MM.1S (cell line): Measurements from ENCODE around the gene ADAM10.

ENCODE experiments used
- EZH2 ChIP-seq: fragments of 300-600 bp; sonication (generic); optimal IDR thresholded peaks from 2 replicates; pipeline ENCODE3; 2017; ENCODE audit warnings: low read depth, mild to moderate bottlenecking, antibody characterized with exemption, low read length, mixed read lengths
- EZH2phosphoT487 ChIP-seq: fragments of 300-600 bp; sonication (generic); IDR thresholded peaks from 2 replicates; pipeline ENCODE4 v1.6.1; 2018; ENCODE audit warnings: antibody characterized with exemption, low read length
- TF ChIP-seq, protein P1 (sequence below): fragments of 300-600 bp; sonication (generic); IDR thresholded peaks from 2 replicates; pipeline ENCODE4 v1.5.1; 2016; ENCODE audit warnings: antibody characterized with exemption, low read length, mixed read lengths

DNA sequence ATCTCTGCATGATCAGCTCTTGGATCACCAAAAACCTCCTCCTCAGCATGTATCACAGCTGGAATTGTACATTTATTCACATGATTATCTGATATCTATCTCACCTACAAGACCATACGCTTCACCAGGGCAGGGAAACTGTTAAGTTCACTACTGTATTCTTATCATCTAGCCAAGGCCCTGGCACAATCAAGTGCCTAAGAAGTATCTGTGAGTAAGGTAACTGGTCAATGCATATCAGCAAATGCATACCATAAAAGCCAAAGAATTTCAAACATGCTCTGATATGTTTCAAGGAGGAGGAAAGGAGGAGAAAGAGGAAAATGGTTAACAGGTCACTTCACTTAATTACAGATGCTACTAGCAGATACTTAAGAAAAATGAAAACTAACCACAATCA is 159.3 kb downstream of the ADAM10 start:
- TF ChIP-seq, protein P1, sequence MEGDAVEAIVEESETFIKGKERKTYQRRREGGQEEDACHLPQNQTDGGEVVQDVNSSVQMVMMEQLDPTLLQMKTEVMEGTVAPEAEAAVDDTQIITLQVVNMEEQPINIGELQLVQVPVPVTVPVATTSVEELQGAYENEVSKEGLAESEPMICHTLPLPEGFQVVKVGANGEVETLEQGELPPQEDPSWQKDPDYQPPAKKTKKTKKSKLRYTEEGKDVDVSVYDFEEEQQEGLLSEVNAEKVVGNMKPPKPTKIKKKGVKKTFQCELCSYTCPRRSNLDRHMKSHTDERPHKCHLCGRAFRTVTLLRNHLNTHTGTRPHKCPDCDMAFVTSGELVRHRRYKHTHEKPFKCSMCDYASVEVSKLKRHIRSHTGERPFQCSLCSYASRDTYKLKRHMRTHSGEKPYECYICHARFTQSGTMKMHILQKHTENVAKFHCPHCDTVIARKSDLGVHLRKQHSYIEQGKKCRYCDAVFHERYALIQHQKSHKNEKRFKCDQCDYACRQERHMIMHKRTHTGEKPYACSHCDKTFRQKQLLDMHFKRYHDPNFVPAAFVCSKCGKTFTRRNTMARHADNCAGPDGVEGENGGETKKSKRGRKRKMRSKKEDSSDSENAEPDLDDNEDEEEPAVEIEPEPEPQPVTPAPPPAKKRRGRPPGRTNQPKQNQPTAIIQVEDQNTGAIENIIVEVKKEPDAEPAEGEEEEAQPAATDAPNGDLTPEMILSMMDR: no peak
- TF ChIP-seq EZH2 (no peak), EZH2phosphoT487 (no peak)
